Psoas muscle (tissue), 8 donors: ENCODE data around the gene SRRM2. TPM values are rescaled to one million over a fixed set of nuclear protein-coding genes. Genes with fewer than 3 reads are reported as not detected.

Source experiments
- ATAC-seq, 4 donors: fragments of 200-7000 bp; cut with Tn5 transposase; one replicate each; pipeline ENCODE4 v1.9.1; 2020; ENCODE audit warnings: moderate library complexity in 3 of 4, mild to moderate bottlenecking in 2 of 4
- DNase-seq, 2 donors: peaks; one replicate each; pipeline ENCODE4 v3.0.0-alpha.2; 2020
- H3K27ac ChIP-seq: fragments of 200-600 bp; one replicate; pipeline ENCODE4 v1.8.0; 2022
- H3K27me3 ChIP-seq, 3 donors: fragments of 200-600 bp in 1 of 3; one replicate each; pipeline versions ENCODE4 v1.6.1 to v1.8.0; 2013 to 2022; ENCODE audit warnings: low read length in 2 of 3, mild to moderate bottlenecking in 2 of 3, moderate library complexity in 1 of 3; ENCODE audit not compliant: insufficient read depth in 3 of 3
- H3K36me3 ChIP-seq, 2 donors: fragments of 200-600 bp in 1 of 2; one replicate each; pipeline versions ENCODE4 v1.6.1 to v1.8.0; 2013 to 2022; ENCODE audit warnings: low read depth in 1 of 2, mild to moderate bottlenecking in 1 of 2, moderate library complexity in 1 of 2; ENCODE audit not compliant: insufficient read depth in 1 of 2
- H3K4me1 ChIP-seq: fragments of 200-600 bp; one replicate; pipeline ENCODE4 v1.8.0; 2022
- H3K4me3 ChIP-seq: fragments of 200-600 bp; one replicate; pipeline ENCODE4 v1.8.0; 2022; ENCODE audit warnings: mild to moderate bottlenecking
- H3K9me3 ChIP-seq: fragments of 200-600 bp; one replicate; pipeline ENCODE4 v1.8.0; 2022
- WGBS, 3 donors: extraction: QIAGEN DNeasy Blood & Tissue Kit; methylation state at CpG; one replicate each; pipeline versions ENCODE4 v1.1.6 to v1.1.7; 2013; 5-methylcytosine and 5-hydroxymethylcytosine counted together
- intact Hi-C, 2 donors: fragments of 100-400 bp; cut with DNase I; formaldehyde crosslinking; loops; one replicate each; pipeline versions ENCODE4 v1.11.0 to v1.14.2; 2022
- polyA plus RNA-seq, 3 donors: library from polyadenylated mRNA; stranded (reverse); fragments of 200-250 nt; gene quantifications; one replicate each; pipeline ENCODE4 v1.2.3, GENCODE V29; 2013
- total RNA-seq, 4 donors: library from RNA; stranded (reverse); fragmentation: NEBNext Ultra II Directional in 2 of 4; extraction: Animal tissue kit (Norgen Biotek cat#: 25700) in 2 of 4; gene quantifications; one replicate each; pipeline versions ENCODE4 v1.2.1 to v1.2.4, GENCODE V29; 2021 to 2023
- TF ChIP-seq, protein P1 (sequence below): fragments of 200-600 bp; IDR thresholded peaks from one replicate; pipeline ENCODE4 v1.8.0; 2022; ENCODE audit warnings: antibody characterized with exemption
- donor health status: healthy with polysubstance abuse.
- donor health status: DM: no; HTN: no; CAD: no; lungs with moderate emphysema.
- donor health status: Bipolar disorder and iron deficiency.
- donor health status: healthy.
- donor health status: DM: yes; HTN: yes; CAD: no.
- donor health status: DM: no; HTN: no; CAD: no.
- donor health status: DM: no; HTN: no; CAD: no.
- donor health status: DM: yes; HTN: yes; CAD: no.

SRRM2 gene
- total and polyA plus RNA-seq, 7 donors, result 183 to 413 (median 277) TPM

DNA sequence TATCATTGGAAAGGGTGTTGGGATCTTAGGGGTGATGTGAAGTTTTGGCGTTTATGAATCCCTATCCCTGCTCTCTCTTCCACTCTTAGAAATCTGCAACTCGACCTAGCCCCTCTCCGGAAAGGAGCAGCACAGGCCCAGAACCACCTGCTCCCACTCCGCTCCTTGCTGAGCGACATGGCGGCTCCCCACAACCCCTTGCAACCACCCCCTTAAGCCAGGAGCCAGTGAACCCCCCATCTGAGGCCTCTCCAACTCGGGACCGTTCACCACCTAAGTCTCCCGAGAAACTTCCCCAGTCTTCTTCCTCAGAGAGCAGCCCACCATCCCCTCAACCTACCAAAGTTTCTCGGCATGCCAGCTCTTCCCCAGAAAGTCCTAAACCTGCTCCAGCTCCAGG, 9.0 kb downstream of the SRRM2 start:
- no peak overlapping the region for H3K27ac ChIP-seq
- DNase-seq (no peak), ATAC-seq (no peak)
- TF ChIP-seq, protein P1, sequence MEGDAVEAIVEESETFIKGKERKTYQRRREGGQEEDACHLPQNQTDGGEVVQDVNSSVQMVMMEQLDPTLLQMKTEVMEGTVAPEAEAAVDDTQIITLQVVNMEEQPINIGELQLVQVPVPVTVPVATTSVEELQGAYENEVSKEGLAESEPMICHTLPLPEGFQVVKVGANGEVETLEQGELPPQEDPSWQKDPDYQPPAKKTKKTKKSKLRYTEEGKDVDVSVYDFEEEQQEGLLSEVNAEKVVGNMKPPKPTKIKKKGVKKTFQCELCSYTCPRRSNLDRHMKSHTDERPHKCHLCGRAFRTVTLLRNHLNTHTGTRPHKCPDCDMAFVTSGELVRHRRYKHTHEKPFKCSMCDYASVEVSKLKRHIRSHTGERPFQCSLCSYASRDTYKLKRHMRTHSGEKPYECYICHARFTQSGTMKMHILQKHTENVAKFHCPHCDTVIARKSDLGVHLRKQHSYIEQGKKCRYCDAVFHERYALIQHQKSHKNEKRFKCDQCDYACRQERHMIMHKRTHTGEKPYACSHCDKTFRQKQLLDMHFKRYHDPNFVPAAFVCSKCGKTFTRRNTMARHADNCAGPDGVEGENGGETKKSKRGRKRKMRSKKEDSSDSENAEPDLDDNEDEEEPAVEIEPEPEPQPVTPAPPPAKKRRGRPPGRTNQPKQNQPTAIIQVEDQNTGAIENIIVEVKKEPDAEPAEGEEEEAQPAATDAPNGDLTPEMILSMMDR, result no peak
- H3K27me3 ChIP-seq, result no peaks in the 10 kb centered on the region
- peaks cover 14% of the 10 kb centered on the region for H3K4me1 ChIP-seq
- H3K4me3 ChIP-seq, result no peak overlapping the region
- intact Hi-C loops, result no loop called here
- H3K9me3 ChIP-seq, result no peaks in the 10 kb centered on the region
- H3K36me3 ChIP-seq, result peaks cover 32 to 100% of the 10 kb centered on the region in 2 donors
- 87 to 96% (median 95%) methylated on average over 10 of the region's 10 CpGs for WGBS, 3 donors

DNA sequence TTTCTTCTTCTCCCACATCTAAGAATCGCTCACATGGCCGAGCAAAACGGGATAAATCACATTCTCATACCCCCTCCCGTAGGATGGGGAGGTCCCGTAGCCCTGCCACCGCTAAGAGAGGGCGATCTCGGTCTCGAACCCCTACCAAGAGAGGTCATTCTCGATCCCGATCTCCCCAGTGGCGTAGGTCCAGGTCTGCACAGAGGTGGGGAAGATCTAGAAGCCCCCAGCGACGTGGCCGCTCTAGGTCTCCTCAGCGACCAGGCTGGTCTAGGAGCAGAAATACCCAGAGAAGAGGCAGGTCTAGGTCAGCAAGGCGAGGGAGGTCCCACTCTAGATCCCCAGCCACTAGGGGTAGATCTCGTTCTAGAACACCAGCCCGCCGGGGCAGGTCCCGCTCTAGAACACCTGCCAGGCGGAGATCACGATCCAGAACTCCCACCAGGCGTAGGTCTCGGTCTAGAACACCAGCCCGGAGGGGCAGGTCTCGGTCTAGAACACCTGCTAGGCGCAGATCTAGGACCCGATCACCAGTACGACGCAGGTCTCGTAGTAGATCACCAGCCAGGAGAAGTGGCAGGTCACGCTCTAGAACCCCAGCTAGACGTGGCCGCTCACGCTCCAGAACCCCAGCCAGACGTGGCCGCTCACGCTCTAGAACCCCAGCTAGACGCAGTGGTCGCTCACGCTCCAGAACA, 9.6 kb downstream of the SRRM2 start:
- H3K4me1 ChIP-seq, result peaks cover 9% of the 10 kb centered on the region
- H3K9me3 ChIP-seq, result no peaks in the 10 kb centered on the region
- TF ChIP-seq, protein P1, result no peak
- peak in 1 of 4 donors; percentile 8 for ATAC-seq
- 97 to 98% (median 98%) methylated on average over 42 of the region's 42 CpGs for WGBS, 3 donors
- H3K4me3 ChIP-seq, result no peak overlapping the region
- H3K27me3 ChIP-seq, result no peaks in the 10 kb centered on the region
- peaks cover 32 to 100% of the 10 kb centered on the region in 2 donors for H3K36me3 ChIP-seq
- peak in 1 of 2 donors; percentile 44 for DNase-seq
- no peak overlapping the region for H3K27ac ChIP-seq
- intact Hi-C loops, result no loop called here

DNA sequence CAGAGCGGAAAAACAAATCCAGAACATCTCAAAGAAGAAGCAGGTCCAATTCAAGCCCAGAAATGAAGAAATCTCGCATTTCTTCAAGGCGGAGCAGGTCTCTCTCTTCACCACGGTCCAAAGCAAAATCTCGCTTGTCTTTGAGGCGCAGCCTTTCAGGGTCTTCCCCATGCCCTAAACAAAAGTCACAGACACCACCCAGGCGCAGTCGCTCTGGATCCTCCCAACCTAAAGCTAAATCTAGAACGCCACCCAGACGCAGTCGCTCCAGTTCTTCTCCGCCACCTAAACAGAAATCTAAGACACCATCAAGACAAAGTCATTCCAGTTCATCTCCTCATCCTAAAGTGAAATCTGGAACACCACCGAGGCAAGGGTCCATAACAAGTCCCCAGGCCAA, 10.3 kb downstream of the SRRM2 start:
- Histone ChIP-seq H3K4me3 (no peak overlapping the region), H3K9me3 (no peaks in the 10 kb centered on the region), H3K27me3 (no peaks in the 10 kb centered on the region), H3K4me1 (peaks cover 8% of the 10 kb centered on the region), H3K36me3 (peaks cover 36 to 100% of the 10 kb centered on the region in 2 donors), H3K27ac (no peak overlapping the region)
- DNase-seq (peak in 1 of 2 donors; percentile 28), ATAC-seq (no peak)
- TF ChIP-seq, protein P1, result no peak
- 96 to 99% (median 97%) methylated on average over 13 of the region's 13 CpGs for WGBS, 3 donors
- intact Hi-C loops, result no loop called here

DNA sequence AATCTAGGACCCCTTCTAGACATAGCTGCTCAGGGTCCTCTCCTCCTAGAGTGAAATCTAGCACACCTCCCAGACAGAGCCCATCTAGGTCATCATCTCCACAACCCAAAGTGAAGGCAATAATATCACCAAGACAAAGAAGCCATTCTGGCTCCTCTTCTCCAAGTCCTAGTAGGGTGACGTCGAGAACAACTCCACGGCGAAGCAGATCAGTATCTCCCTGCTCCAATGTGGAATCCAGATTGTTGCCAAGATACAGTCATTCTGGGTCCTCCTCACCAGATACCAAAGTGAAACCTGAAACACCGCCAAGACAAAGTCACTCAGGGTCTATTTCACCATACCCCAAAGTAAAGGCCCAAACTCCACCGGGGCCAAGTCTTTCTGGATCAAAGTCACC, 10.7 kb downstream of the SRRM2 start:
- H3K27me3 ChIP-seq, result no peaks in the 10 kb centered on the region
- TF ChIP-seq, protein P1, result no peak
- H3K4me1 ChIP-seq, result peaks cover 10% of the 10 kb centered on the region
- ATAC-seq, result peak; percentile 13 to 52 (median 37)
- no peaks in the 10 kb centered on the region for H3K9me3 ChIP-seq
- no peak overlapping the region for H3K4me3 ChIP-seq
- DNase-seq, result no peak
- H3K27ac ChIP-seq, result no peak overlapping the region
- peaks cover 39 to 100% of the 10 kb centered on the region in 2 donors for H3K36me3 ChIP-seq
- intact Hi-C loops, result no loop called here
- 52 to 79% (median 55%) methylated on average over 6 of the region's 6 CpGs for WGBS, 3 donors

DNA sequence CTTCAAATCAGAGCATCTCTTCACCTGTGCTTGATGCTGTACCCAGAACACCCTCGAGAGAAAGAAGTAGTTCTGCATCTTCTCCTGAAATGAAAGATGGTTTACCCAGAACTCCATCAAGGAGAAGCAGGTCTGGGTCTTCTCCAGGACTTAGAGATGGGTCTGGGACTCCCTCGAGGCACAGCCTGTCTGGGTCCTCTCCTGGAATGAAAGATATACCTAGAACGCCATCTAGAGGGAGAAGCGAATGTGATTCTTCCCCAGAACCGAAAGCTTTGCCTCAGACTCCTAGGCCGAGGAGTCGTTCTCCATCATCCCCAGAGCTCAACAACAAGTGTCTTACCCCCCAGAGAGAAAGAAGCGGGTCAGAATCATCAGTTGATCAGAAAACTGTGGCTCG, 12.3 kb downstream of the SRRM2 start:
- H3K27ac ChIP-seq, result no peak overlapping the region
- peaks cover 17% of the 10 kb centered on the region for H3K4me1 ChIP-seq
- no peak overlapping the region for H3K4me3 ChIP-seq
- TF ChIP-seq, protein P1, result no peak
- intact Hi-C loops, result no loop called here
- peaks cover 31 to 100% of the 10 kb centered on the region in 2 donors for H3K36me3 ChIP-seq
- H3K27me3 ChIP-seq, result no peaks in the 10 kb centered on the region
- DNase-seq (no peak), ATAC-seq (no peak)
- H3K9me3 ChIP-seq, result no peaks in the 10 kb centered on the region
- WGBS, 3 donors, result 97 to 98% (median 97%) methylated on average over 9 of the region's 9 CpGs
